Testis (tissue), 2 donors: ENCODE measurements around the gene PIGU.

Experiments
- CTCF ChIP-seq, 3 experiments: fragments of 450-650 bp in 2 of 3; fragments of 200-600 bp in 1 of 3; sonication (generic) in 1 of 3; IDR thresholded peaks; one replicate each; pipeline ENCODE4 v1.5.1; 2016 to 2019; ENCODE audit warnings: antibody characterized with exemption in 3 of 3, mild to moderate bottlenecking in 2 of 3, moderate library complexity in 1 of 3
- POLR2A ChIP-seq: fragments of 450-650 bp; IDR thresholded peaks from one replicate; pipeline ENCODE4 v1.6.1; 2017; ENCODE audit warnings: antibody characterized with exemption, mild to moderate bottlenecking, moderate library complexity

- TF ChIP-seq CTCF (IDR thresholded peaks at IDR 0.05) = no peak
- no peak for TF ChIP-seq POLR2A
These were observed 49.4 kb downstream of the PIGU start for GRCh38 chr20:34627458-34627857.
